Stimulated activated CD4-positive, alpha-beta T cell treated with anti-CD3 and anti-CD28 coated beads, Interleukin-15, amount 100 ng/mL, for 48 hours (primary cell): ENCODE data around the gene TNRC6A.
"Not testable (repeated sequence)": the region's sequence is repeated elsewhere in the genome, so short reads cannot be mapped to it uniquely, and the experiment has no call there.

Source experiments
- DNase-seq, 2 donors: peaks; one replicate each; pipeline ENCODE4 v3.0.0-alpha.2; 2020; ENCODE audit warnings: low read depth in 2 of 2

TNRC6A gene

DNA sequence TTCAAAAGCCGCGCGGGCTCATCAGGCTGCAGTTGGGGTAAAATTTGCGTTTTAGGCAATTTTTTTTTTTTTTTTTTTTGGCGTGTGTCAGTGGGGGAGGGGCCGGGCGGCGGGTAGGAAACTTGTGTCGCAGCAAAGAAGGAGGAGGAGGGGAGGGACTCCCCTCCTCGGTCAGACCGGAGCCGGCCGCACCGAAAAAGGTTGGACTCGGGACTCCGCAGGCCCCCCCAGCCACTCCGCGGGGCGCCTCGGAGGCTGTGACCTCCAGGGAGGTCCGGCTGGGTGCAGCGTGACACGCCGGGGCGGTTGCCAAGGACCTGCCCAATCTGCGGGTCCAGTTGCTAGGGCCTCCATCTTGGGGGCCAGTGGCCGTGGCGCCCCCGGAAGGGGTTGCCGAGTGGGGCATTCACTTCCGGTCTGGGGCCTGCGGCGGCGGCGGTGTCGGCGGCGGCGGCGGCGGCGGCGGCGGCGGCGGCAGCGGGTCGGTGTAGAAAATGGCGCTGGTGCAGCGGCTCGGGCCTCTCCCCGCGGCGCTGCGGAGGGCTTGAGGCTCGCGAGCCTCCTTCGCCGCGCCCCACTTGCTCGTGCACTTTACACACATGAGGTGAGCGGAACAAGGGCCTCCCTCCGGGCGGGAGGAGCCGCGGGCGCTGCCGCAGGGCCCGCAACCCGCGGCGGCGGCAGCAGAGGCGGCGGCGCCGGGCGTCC, at the start of gene TNRC6A:
TSS of gene TNRC6A (plus strand) at position 409 of the 708 bp plus-strand sequence. CDS start at position 600, 191 bp downstream.
- DNase-seq = peak; percentile 71 to 73

- no peak for DNase-seq
Observed at GRCh38 chr16:24681793-24682192, 47.7 kb upstream of the TNRC6A start.

- DNase-seq = no peak
Observed at GRCh38 chr16:24683250-24683649, 46.2 kb upstream of the TNRC6A start.

GRCh38 chr16:24683847-24684493, 45.5 kb upstream of the TNRC6A start:
- no peak for DNase-seq

- DNase-seq = no peak
Observed at GRCh38 chr16:24685539-24686432, 43.7 kb upstream of the TNRC6A start.

- no peak for DNase-seq
Observed at GRCh38 chr16:24686678-24687077, 42.8 kb upstream of the TNRC6A start.

GRCh38 chr16:24688359-24688758, 41.1 kb upstream of the TNRC6A start:
- no peak for DNase-seq

GRCh38 chr16:24689128-24689527, 40.3 kb upstream of the TNRC6A start:
- no peak for DNase-seq

DNA sequence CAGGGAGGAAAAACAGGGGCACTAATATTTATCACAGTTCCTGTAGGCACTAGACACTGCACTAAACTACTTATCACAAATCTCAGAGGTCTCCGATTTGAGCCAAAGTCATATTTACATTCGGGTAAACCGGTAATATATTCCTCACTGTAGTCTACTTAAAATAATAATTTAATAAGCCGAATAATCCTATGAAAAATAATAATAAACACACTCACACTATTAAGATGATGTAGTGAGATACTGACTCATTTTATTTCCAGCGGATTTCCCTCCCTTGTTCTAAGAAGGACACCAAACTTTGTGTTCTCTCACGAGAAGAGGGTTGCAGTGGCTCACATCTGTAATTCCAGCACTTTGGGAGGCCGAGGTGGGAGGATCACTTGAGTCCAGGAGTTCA, 36.6 kb upstream of the TNRC6A start:
- DNase-seq = no peak

DNA sequence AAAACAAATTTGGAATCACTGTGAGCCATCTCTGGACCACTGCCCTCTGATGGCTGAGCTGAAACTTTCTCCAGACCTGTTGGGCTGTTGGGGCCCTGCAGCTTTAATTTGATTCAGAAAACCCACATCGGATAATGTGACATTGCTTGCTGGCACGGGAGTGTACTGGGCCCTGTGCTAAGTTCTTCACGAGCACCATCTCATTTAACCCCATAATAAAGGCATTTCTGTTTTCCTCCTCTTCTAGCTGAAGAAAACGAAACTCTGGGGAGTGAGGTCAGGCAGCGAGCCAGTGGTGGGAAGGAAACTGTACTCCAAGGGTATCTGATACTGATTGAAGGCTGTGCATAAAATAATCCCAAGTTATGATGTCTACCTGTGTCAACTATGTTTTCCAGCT, 34.5 kb upstream of the TNRC6A start:
- no peak for DNase-seq

DNA sequence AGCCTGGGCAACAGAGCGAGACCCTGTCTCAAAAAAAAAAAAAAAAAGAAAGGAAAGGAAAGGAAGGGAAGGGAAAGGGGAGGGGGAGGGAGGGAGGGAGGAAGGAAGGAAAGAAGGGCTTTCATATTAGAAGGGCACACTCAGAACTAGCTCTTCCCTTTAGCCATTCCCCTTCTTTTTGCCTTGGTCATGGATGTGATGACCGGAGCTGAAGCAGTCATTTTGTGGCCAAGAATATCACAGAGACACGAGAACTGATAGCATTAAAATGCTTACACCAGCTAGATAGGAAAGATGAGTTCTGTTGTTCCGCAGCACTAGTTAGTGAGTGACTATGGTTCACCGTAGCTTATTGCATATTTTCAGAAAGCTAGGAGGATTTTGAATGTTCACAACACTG, 32.8 kb upstream of the TNRC6A start:
- DNase-seq = no peak

GRCh38 chr16:24698308-24698707, 31.1 kb upstream of the TNRC6A start:
- no peak for DNase-seq

- no peak for DNase-seq
Observed at GRCh38 chr16:24699151-24699723, 30.2 kb upstream of the TNRC6A start.

DNA sequence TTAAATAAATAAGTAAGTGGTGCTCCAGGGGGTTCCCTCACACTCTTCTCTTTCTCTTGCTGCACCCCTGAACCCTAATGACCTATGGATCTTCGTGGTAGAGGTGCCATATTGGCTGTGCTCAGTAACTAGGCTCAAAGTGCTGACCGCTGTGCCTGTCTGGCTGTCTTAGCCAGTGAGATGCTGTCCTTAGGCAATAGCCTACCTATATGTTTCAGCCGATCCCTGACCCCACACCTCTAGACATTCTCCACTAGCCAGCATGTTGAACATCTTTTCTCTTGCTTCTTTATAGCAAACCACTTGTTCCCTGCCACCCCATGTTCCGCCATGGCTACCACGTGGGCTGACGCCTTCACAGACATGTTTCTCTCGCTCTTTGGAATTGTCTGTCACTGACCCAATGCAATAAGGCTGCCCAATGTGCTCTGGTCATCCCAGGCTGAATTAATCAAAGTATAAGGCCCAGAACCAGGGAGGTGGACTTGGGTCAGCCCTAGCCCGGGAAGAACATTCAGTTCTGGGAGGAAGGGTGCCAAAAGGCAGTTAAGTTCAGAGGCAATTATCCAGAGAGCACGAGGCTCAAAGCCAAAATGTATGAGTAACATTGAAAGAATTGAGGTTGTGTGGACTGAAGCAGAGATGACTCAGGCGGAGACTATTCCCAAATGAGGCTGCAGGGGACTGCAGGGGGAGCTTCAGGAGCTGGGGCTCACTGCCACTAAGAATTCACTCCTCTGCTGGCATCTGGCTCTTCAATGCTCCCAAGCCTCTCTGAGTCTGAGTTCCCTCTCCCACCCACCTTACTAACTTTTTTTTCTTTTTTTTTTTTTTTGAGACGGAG, 28.7 kb upstream of the TNRC6A start:
- no peak for DNase-seq

DNA sequence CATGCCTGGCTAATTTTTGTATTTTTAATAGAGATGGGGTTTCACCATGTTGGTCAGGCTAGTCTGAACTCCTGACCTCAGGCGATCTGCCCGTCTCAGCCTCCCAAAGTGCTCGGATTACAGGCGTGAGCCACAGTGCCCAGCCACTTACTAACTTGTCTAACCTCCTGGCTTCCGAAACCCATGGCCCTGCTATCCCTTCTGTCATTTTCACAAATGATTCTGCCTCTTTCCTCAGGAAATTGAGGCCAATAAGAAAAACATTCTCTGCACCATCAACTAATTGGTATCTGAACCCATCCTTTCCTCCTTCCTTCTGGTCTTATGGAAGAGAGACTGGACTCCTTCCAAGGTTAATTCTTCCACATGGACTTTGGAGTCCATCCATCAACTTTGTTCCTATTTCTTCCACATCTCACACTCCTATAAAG, 27.9 kb upstream of the TNRC6A start:
- no peak for DNase-seq

- DNase-seq = not testable (repeated sequence)
Observed at GRCh38 chr16:24707760-24708159, 21.7 kb upstream of the TNRC6A start.

DNA sequence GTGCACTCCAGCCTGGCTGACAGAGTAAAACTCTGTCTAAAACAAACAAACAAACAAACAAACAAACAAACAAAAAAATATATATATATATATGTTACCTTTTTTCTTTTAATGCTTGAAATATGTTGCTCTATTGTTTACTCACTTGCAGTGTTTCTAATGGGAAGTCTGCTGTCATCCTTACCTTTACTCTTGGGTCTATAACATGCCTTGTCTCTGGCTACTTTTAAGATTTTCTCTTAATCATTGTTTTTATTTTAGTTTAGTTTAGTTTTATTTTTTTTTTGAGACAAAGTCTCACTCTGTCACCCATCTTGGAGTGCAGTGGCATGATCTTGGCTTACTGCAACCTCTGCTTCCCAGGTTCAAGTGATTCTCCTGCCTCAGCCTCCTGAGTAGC, 16.1 kb upstream of the TNRC6A start:
- DNase-seq = no peak

GRCh38 chr16:24717411-24717810, 12.0 kb upstream of the TNRC6A start:
- no peak for DNase-seq

- no peak for DNase-seq
Observed at GRCh38 chr16:24718967-24719521, 10.4 kb upstream of the TNRC6A start.

- peak; percentile 57 to 63 for DNase-seq
Observed at GRCh38 chr16:24721830-24722238, 7.6 kb upstream of the TNRC6A start.

- DNase-seq = no peak
Observed at GRCh38 chr16:24723663-24724062, 5.8 kb upstream of the TNRC6A start.
